ENCODE results near the gene GOLGA6A.
"Not testable (repeated sequence)": the region's sequence is repeated elsewhere in the genome, so short reads cannot be mapped to it uniquely, and the experiment has no call there.

The GOLGA6A gene

DNA sequence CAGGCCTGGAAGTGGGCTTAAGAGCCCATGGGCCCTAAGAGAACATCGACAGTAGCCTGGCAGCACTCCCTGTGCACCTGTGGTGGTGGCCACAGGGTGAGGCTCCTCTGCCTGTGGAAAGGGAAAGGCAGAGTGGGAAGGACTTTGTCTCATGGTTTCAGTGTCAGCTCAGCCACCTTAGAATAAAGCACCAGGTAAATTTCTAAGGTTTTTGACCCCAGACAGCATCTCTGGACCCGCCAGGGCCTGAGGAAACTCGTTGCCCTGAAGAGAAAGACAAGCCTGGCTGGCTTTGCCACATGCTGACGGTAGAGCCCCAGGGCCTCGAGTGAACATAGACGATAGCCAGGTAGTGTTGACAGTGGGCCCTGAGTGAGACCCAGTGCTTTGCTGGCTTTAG is 22.1 kb downstream of the GOLGA6A start:
- no peak for DNase-seq
- in situ Hi-C loops (cut with MboI; ENCODE audit: low pct_unique_long_range_greater_than_20kb, low sequenced_read_pairs) = no loop called here

GRCh38 chr15:74059050-74059833 is 23.1 kb downstream of the GOLGA6A start:
- DNase-seq = not testable (repeated sequence)
- in situ Hi-C loops (cut with MboI; ENCODE audit: low pct_unique_long_range_greater_than_20kb, low sequenced_read_pairs) = loop anchor here (10.0 kb wide), 1 partner anchor 1454 kb away; no protein-coding TSS in a partner anchor

GRCh38 chr15:74056330-74056729 is 26.0 kb downstream of the GOLGA6A start:
- in situ Hi-C loops (cut with MboI; ENCODE audit: low pct_unique_long_range_greater_than_20kb, low sequenced_read_pairs) = loop anchor here (10.0 kb wide), 1 partner anchor 1452 kb away; no protein-coding TSS in a partner anchor
- not testable (repeated sequence) for DNase-seq

DNA sequence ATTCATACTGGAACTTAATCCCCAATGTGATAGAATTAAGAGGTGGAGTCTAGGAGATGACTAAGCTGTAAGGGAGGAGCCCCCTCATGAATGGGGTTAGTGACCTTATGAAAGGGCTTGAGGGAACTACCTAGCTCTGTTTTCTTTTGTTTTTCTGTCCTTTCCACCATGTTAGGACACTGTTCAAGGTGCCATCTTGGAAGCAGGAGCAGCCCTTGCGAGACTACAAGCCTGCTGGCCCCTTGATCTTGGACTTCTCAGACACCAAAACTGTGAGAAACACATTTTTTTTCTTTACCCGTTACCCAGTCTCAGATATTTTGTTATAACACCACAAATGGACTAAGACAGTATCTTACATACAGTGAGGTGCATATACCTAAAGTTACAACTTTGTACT is 26.5 kb downstream of the GOLGA6A start:
- in situ Hi-C loops (cut with MboI; ENCODE audit: low pct_unique_long_range_greater_than_20kb, low sequenced_read_pairs) = loop anchor here (10.0 kb wide), 1 partner anchor 1451 kb away; no protein-coding TSS in a partner anchor
- no peak for DNase-seq

- in situ Hi-C loops (cut with MboI; ENCODE audit: low pct_unique_long_range_greater_than_20kb, low sequenced_read_pairs) = loop anchor here (10.0 kb wide), 1 partner anchor 1449 kb away; no protein-coding TSS in a partner anchor
- DNase-seq = peak; percentile 82
Observed at GRCh38 chr15:74053941-74054529, 28.3 kb downstream of the GOLGA6A start.

- in situ Hi-C loops (cut with MboI; ENCODE audit: low pct_unique_long_range_greater_than_20kb, low sequenced_read_pairs) = loop anchor here (10.0 kb wide), 1 partner anchor 1449 kb away; no protein-coding TSS in a partner anchor
- no peak for DNase-seq
Observed at GRCh38 chr15:74053517-74053916, 28.8 kb downstream of the GOLGA6A start.

DNA sequence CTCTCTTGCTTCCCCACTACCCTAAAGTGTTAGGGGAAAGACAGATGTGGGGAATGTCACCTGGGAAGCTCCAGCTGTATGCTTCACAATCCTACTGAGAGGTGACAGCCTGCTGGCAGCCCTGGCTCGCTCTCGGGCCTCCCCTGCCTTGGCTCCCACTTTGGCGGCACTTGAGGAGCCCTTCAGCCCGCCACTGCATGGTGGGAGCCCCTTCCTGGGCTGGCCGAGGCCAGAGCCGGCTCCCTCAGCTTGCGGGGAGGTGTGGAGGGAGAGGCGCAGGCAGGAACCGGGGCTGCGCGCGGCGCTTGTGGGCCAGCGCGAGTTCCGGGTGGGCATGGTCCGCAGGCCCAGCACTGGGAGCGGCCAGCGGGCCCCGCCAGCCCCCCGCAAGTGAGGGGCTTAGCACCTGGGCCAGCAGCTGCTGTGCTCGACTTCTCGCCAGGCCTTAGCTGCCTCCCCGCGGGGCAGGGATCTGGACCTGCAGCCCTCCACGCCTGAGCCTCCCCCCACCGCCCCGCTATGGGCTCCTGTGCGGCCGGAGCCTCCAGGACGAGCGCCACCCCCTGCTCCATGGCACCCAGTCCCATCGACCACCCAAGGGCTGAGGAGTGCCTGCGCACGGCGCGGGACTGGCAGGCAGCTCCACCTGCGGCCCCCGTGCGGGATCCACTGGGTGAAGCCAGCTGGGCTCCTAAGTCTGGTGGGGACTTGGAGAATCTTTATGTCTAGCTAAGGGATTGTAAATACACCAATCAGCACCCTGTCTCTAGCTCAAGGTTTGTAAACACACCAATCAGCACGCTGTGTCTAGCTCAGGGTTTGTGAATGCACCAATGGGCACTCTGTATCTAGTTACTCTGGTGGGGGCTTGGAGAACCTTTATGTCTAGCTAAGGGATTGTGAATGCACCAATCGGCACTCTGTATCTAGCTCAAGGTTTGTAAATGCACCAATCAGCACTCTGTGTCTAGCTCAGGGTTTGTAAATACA is 29.8 kb downstream of the GOLGA6A start:
- in situ Hi-C loops (cut with MboI; ENCODE audit: low pct_unique_long_range_greater_than_20kb, low sequenced_read_pairs) = loop anchor here (10.0 kb wide), 1 partner anchor 1448 kb away; no protein-coding TSS in a partner anchor
- DNase-seq = not testable (repeated sequence)

GRCh38 chr15:74050556-74051234 is 31.7 kb downstream of the GOLGA6A start:
- DNase-seq = no peak
- in situ Hi-C loops (cut with MboI; ENCODE audit: low pct_unique_long_range_greater_than_20kb, low sequenced_read_pairs) = loop anchor here (10.0 kb wide), 1 partner anchor 1446 kb away; no protein-coding TSS in a partner anchor

- in situ Hi-C loops (cut with MboI; ENCODE audit: low pct_unique_long_range_greater_than_20kb, low sequenced_read_pairs) = loop anchor here (10.0 kb wide), 1 partner anchor 1445 kb away; no protein-coding TSS in a partner anchor
- no peak for DNase-seq
Observed at GRCh38 chr15:74050127-74050526, 32.2 kb downstream of the GOLGA6A start.

GRCh38 chr15:74046275-74046674 is 36.1 kb downstream of the GOLGA6A start:
- in situ Hi-C loops (cut with MboI; ENCODE audit: low pct_unique_long_range_greater_than_20kb, low sequenced_read_pairs) = no loop called here

GRCh38 chr15:74045636-74046274 is 36.6 kb downstream of the GOLGA6A start:
- no peak for DNase-seq
- in situ Hi-C loops (cut with MboI; ENCODE audit: low pct_unique_long_range_greater_than_20kb, low sequenced_read_pairs) = no loop called here

More at GRCh38 chr15:74046275-74046674, 36.1 kb downstream of the GOLGA6A start:
- no peak for DNase-seq

DNA sequence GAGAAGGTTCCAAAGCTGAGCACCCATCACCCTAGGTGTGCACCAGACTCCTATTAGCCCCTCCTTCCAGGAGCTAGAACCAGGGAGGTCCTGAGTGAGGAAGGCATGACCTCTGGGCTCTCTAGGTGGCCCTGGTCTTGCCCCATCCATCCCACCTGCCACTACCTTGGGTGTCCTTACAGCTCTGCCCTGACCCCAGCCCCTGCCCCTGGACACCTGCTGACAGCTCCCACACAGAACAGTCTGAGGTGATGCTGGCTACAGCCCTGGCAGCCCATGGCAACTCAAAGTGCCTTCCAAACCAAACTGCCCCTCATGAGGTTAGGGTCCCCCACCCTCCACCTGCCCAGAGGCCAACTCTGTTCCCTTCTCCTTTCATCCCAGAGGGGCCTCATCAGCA is 37.2 kb downstream of the GOLGA6A start:
- in situ Hi-C loops (cut with MboI; ENCODE audit: low pct_unique_long_range_greater_than_20kb, low sequenced_read_pairs) = no loop called here
- no peak for DNase-seq

DNA sequence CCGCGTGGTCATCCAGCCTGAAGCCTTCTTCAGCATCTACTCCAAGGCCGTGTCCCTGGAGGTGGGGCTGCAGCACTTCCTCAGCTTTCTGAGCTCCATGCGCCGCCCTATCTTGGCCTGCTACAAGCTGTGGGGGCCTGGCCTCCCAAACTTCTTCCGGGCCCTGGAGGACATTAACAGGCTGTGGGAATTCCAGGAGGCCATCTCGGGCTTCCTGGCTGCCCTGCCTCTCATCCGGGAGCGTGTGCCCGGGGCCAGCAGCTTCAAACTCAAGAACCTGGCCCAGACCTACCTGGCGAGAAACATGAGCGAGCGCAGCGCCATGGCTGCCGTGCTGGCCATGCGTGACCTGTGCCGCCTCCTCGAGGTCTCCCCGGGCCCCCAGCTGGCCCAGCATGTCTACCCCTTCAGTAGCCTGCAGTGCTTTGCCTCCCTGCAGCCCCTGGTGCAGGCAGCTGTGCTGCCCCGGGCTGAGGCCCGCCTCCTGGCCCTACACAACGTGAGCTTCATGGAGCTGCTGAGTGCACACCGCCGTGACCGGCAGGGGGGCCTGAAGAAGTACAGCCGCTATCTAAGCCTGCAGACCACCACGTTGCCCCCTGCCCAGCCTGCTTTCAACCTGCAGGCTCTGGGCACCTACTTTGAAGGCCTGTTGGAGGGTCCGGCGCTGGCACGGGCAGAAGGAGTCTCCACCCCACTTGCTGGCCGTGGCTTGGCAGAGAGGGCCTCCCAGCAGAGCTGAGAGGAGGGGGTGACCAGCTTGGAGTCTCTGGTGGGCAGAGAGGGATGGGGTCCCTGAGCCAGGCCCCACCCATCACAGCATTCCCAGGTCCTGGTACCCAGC is 37.9 kb downstream of the GOLGA6A start:
- in situ Hi-C loops (cut with MboI; ENCODE audit: low pct_unique_long_range_greater_than_20kb, low sequenced_read_pairs) = no loop called here

DNA sequence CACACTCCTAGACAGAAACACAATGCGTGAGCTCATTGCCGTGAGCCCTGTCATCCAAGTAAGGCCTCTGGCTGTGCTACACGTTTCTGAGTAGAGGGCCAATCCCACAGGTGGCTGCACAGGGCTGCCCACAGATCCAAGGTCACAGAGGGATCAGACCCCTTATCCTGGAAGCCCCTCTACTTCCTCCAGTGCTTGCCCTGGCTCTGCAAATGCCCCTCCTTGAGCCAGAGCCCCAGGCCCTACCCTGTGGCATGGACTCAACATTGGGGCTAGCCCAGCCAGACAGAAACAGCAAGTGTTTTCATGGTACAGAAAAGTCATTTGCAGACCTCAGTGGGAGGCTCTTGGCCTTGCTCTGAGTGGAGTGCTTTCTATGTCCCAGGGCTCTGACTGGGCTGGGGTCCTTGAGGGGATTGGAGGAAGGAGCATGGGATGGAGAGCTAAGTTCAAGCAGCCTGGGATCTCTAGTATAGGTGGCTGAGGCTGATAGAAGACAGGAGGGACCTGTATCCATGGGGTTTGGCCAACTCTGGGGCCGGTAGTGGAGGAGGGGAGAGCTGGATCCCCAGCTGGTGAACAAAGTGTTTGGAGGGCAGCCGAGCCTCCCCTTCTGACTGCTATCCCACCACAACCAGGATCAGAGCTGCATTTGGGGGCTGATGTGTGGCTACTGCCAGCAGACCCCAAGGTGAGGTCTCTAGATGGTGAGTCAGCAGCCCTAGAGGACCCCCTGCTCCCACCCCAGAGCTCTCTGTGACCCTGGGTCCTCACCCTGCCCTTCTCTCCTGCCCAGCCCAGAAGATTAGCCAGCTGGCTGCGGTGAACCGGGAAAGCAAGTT is 38.7 kb downstream of the GOLGA6A start:
- in situ Hi-C loops (cut with MboI; ENCODE audit: low pct_unique_long_range_greater_than_20kb, low sequenced_read_pairs) = no loop called here

More for the DNA sequence above, 37.9 kb downstream of the GOLGA6A start:
- DNase-seq = no peak

DNA sequence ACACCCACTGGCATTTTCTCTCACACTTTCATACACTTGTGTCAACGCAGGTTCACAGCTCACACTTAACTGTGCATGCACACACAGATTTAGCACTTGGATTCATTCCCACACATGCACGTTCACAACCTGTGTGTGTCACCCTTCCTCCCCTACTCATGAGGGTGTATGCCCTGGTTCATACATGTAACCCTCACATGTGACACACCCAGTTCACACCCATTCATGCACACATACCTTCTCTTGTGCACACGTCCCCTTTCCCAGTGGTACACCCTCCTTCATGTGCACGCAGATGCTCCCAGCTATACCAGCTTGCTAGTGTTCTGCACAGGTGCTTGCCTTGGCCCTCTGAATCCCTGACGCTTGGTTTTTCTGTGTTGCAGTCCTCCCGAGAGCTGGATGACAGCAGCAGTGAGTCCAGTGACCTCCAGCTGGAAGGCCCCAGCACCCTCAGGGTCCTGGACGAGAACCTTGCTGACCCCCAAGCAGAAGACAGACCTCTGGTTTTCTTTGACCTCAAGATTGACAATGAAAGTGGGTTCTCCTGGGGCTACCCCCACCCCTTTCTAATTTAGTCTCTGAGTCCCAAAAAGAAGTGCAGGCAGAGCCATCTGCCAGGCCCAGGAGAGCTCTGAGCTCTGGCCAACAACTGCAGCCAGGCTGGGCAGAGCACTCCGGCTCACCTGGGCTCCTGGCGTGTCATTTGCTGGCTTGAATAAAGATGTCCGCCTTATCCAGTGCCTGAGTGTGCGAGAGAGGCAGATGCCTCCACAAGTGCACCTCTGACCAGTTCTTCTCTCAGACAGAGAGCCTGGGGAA is 39.5 kb downstream of the GOLGA6A start:
- no peak for DNase-seq
- in situ Hi-C loops (cut with MboI; ENCODE audit: low pct_unique_long_range_greater_than_20kb, low sequenced_read_pairs) = no loop called here

More for the DNA sequence above, 38.7 kb downstream of the GOLGA6A start:
- DNase-seq = no peak

Data from KBM-7 (cell line).